GM18526 (cell line): ENCODE data around the gene FTCDNL1.

Source experiments
- POLR2A ChIP-seq: IDR thresholded peaks from 3 replicates; pipeline ENCODE4 v1.6.1; 2011; ENCODE audit not compliant: insufficient read length; ENCODE audit errors: extremely low read depth

FTCDNL1 gene

DNA sequence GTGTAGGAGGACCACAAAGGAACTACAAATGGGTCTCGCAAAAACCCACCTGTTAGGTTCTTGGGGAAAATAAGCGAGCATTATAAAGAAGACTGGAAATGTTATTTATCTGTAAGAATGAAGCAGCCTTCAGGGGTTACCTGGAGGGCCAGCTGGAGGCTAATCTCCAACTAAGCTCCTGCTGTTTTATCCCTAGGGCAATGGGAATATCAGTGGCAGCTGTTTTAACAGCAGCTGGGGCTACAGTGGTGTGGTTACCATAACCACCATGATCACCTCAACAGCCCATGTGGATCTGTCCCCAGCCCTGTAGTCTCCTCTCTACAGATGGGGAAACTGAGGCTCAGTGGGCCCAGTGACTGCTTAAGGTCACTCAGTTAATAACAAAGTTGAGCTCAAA is 108.1 kb downstream of the FTCDNL1 start:
- no peak for TF ChIP-seq POLR2A

DNA sequence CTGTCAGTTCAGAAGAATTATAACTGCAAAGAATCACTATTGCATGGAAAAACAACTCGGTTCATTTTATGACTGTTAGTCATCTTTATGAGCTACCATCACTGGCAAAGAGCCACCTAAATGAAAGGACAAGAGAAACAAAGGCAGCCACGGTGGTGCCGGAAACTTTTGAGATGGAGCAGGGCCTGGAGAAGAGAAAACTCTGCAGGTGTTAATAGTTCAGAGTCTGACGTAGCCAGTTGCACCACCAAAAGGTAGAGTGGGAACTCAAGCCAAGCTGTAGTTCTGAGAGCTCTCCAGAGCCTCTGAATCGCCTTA is 110.9 kb downstream of the FTCDNL1 start:
- no peak for TF ChIP-seq POLR2A

DNA sequence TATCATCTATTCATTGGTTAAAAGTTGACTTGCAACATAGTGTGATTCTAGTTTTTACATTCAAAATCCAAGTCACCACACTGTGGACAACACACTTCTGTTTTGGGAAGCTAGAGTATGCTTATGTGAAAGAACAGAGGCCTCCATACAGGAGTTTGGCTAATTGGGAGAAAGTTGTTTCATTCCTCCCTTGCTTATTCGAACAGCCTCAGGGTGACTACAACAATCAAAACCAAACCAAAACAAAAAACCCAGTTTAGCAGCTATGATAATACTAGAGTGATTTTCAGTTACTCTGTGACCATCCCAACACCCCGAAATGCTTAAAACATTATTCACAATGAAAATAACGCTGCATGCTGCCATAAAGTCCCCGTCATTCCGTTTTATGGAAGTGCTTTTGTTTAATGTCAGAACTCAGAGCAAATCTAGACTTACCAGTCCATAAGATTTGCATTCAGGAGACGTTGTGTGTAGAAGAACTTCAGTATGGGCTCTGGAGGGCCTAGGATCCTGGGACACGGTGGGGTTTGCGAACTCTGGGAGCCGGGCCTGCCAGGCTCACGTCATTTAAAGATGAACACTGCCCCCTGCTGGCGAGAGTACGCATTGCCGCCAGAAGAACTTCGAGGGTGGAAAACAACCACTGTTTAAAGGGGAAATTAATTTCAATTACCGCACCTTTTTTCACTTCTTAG is 111.4 kb downstream of the FTCDNL1 start:
- no peak for TF ChIP-seq POLR2A

DNA sequence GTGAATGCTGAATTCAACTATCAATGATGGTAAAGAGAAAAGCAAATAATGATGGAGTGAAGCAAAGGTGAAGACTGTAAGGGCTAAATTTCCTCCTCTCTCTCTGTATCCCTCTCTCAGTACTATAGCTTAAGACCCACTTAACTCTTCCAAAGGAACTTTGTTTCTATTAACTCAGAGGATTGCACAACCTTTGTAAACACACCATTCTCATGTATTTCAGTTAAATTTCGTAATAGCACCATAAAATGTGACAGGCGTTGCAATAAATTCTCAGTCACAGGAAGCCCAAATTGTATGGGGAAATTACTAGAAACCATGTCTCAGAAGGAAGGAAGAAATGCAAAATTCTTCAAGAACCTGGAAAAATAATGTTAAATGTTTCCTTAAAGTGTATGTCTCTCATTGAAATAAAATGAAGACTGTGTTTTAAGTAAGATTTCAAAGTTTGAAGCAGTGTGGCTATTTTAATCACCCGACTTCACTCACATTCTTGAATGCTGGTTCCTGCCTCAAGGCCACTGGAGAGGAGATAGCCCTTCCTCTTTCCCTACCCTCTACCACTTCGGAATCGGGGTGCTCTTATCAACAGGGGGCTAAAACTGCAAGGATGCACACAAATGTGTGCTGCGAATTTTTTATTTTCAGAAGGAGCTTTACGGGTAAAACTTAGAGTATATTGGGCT is 112.1 kb downstream of the FTCDNL1 start:
- no peak for TF ChIP-seq POLR2A

DNA sequence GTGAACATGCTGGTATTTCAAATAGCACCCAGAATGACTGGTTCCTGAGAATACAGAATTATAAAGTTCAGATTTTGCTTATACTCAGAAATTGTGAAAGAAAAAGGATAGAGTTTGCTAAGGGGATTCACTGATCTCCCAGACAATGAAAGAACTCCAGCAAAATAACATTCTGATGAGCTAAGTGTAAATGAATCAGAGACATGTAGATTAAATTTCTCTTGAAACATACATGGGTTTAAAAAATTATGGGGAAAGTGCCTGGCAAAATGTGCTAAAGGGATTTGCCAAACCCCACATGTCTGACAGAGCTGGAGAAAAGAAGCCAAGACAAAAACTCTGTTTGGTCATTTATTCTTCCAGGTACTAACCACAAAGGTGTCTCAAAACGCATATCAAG is 116.3 kb downstream of the FTCDNL1 start:
- TF ChIP-seq POLR2A = no peak

DNA sequence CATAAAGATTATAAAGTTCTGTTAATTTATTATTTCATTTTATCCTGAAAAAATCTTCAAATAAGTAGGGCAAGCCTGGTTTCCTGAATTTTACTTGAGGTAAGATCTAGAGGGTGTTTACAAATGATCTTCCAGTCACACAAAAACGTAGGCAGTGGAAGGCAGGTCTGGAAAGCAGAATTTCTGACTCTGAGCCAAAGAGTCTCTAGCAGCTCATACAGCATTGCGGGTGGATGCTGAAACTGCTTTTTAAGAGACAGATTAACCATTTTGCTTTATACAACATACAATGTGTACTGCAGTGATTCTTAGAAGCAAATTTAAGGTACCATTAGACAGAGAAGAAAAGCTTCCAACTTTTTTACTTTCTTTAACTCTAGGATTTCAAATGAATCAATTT is 117.0 kb downstream of the FTCDNL1 start:
- TF ChIP-seq POLR2A = no peak

DNA sequence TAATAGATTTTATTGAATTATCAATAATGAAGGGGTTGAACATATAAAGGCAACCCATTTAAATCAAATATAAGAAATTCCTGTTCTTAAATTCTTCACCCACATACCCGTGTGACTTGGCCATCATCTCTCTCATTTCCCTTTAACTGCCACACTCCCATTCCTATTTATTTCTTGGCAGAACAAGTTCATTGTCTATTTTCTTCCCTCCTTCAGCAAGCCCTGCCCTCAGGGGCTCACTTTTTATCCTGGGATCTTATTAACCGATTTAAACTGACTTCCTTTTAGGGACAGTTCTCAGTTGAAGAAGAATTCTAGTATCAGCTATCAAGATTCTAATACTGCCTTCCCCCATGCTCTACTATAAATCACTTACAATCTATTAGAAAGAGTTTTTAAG is 123.2 kb downstream of the FTCDNL1 start:
- no peak for TF ChIP-seq POLR2A

DNA sequence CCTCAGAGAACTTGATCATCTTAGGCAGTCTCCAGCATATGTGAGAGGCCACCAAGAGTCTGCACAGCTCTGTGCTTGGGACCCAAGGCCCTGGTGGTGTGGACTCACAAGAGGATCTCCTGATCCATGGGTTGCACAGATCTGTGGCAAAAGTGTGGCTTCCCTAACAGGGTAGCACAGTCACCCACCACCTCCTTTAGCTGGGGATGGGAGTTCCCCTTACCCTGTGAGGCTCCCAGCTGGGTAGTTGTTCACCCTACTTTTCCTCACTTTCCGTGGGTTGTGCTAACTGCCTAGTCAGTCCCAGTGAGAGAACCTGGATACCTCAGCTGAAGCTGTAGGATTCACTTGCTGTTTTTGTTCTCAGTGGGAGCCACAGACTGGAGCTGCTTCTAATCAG is 123.7 kb downstream of the FTCDNL1 start:
- TF ChIP-seq POLR2A = no peak

DNA sequence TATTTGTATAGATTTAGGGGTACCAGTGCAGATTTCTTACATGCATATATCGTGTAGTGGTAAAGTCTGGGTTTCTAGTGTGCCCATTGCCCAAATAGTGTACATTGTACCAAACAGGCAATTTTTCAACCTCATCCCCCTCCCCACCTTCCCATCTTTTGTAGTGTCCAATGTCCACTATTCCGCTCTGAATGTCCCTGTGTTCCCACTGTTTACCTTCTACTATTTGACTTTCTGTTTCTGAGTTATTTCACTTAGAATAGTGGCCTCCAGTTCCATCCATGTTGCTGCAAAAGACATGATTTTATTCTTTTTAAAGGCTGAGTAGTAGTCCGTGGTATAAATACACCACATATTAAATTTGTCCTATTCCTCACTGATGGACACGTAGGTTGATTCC is 132.9 kb downstream of the FTCDNL1 start:
- TF ChIP-seq POLR2A = no peak

DNA sequence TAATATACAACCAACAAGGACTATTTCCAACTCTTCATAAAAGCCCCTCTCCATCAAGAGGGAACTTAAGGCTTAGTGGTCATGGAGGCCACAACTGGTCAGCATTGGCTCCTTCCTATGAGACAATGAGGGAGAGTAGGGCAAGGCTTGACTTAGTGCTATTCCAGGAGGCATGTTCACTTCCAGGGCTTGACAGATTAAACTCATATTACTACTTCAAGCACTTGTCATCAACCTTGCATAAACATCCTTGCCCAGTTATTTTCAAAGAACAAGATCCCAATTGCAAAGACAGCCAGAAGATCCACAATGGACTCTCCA is 133.4 kb downstream of the FTCDNL1 start:
- TF ChIP-seq POLR2A = no peak

DNA sequence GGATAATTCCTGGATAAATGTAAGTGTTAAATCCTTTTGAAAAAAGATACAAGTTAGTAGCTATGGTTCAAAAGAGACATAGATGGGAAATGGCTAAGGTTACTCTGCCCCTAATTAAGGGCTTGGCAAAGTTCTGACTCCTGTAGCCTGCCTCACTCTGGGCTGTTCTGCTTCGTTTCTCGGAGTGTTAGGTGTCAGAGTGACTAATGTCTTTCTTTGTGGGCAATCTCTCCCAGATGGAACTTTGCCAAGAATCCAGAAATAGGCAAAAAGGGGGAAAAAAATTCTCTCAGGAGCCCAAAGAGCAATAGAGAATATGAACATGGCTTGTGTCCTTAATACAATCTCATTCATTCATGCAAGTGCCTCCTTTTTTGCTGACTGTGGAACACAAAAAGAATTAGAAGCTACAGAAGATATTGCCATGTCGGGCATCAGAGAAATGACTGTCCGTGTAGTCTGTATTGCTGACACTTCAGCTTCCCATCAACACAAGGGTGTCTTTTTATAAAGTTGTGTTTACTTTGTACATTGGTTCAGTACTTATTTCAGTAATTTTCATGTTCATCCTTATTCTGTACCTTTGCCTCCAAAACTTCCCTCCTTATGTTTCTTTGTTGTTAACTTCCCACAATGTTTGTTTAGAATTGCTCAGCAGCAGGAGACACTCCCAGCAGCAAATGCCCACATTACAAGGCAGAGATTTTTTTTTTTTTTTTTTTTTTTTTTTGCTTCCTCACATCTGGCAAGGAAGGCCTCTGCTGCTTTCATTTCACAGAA is 134.0 kb downstream of the FTCDNL1 start:
- TF ChIP-seq POLR2A = no peak

DNA sequence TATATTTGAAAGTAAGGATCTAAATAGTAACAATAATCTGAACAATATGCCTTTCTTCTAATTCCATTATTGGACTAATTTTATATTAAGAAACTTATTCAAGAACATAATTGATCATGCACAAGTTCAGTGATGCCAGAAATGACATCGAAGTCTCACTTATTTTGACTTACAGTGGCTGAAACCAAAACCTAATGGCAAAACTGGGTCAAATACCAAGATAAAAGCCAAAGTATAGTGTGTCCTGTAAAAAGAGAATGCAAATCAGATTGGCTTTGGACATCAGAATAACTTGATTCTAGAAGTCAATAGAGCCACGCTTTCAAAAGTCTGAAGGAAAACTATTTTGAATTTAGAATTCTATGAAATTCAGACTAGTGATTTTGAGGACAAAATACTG is 137.2 kb downstream of the FTCDNL1 start:
- TF ChIP-seq POLR2A = no peak

DNA sequence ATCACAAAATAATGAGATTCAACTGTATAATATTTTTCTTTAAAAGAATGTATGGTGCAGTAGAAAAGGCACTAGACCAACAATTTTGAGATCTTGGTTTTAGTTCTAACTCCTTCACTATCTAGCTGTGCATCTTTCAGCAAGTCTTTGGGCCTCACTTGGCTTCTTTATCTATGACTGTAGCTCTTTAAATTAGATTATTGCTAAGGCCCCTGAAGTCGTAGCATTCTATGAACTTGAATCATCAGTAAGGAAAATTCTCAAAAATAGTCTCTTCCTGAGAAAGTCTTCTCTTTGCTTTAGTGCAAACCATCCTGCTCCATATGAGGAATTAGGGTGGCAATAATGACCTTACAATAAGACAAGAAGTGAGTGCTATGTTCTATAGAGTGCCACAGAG is 140.4 kb downstream of the FTCDNL1 start:
- TF ChIP-seq POLR2A = no peak
